ENCODE results near the gene OPCML. TPM values are rescaled to one million over a fixed set of nuclear protein-coding genes. Genes with fewer than 3 reads are reported as not detected.

The OPCML gene
- total RNA-seq, 1 experiment from 2014 or later, result 0.94 TPM

GRCh38 chr11:132734217-132734616 is 798.1 kb downstream of the OPCML start:
- H4K20me1 ChIP-seq (ENCODE audit: control insufficient read depth, insufficient read depth, insufficient read length), result no peaks in the 10 kb centered on the region
- H3K79me1 ChIP-seq (ENCODE audit: insufficient read depth, low read depth, low read length, poor library complexity, severe bottlenecking), result no peaks in the 10 kb centered on the region
- no peak overlapping the region for H2BK120ac ChIP-seq (ENCODE audit: low read depth, low read length, poor library complexity, severe bottlenecking)
- no peak overlapping the region for H4K8ac ChIP-seq (replicated peaks; ENCODE audit: insufficient read length, low read depth, low read length)
- no peak overlapping the region for H2BK12ac ChIP-seq (ENCODE audit: insufficient read length, low read depth, low read length)
- H3K27me3 ChIP-seq (ENCODE audit: insufficient read depth, low read length), result no peaks in the 10 kb centered on the region
- TF ChIP-seq, protein P1, sequence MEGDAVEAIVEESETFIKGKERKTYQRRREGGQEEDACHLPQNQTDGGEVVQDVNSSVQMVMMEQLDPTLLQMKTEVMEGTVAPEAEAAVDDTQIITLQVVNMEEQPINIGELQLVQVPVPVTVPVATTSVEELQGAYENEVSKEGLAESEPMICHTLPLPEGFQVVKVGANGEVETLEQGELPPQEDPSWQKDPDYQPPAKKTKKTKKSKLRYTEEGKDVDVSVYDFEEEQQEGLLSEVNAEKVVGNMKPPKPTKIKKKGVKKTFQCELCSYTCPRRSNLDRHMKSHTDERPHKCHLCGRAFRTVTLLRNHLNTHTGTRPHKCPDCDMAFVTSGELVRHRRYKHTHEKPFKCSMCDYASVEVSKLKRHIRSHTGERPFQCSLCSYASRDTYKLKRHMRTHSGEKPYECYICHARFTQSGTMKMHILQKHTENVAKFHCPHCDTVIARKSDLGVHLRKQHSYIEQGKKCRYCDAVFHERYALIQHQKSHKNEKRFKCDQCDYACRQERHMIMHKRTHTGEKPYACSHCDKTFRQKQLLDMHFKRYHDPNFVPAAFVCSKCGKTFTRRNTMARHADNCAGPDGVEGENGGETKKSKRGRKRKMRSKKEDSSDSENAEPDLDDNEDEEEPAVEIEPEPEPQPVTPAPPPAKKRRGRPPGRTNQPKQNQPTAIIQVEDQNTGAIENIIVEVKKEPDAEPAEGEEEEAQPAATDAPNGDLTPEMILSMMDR (conservative IDR thresholded peaks at IDR 0.05), result no peak
- H4K5ac ChIP-seq (ENCODE audit: insufficient read length, low read depth, low read length), result no peak overlapping the region
- H3K14ac ChIP-seq (ENCODE audit: insufficient read depth, low read length), result no peak overlapping the region
- no peak overlapping the region for H3K4me2 ChIP-seq (ENCODE audit: insufficient read depth, insufficient read length, low read length)
- no peaks in the 10 kb centered on the region for H3K4me1 ChIP-seq (ENCODE audit: insufficient read depth, low read length)
- no peak overlapping the region for H3T11ph ChIP-seq (ENCODE audit: low read length)
- peaks cover 0 to 3% of the 10 kb centered on the region in 2 experiments; a peak in 1 of 5 replicates for H3K9me3 Mint-ChIP-seq
- H3K4me3 Mint-ChIP-seq, result no peak overlapping the region
- H2AFZ ChIP-seq (ENCODE audit: low read length), result no peak overlapping the region
- no peak overlapping the region for H2BK15ac ChIP-seq (ENCODE audit: low read depth, low read length)
- no peak overlapping the region for H3K23ac ChIP-seq (ENCODE audit: insufficient read length, low read depth, low read length)
- H2AK5ac ChIP-seq (ENCODE audit: insufficient read length, low read length), result no peak overlapping the region
- no peak overlapping the region for H2BK20ac ChIP-seq (ENCODE audit: low read depth, low read length, poor library complexity, severe bottlenecking)
- H3K23me2 ChIP-seq (ENCODE audit: insufficient read length, low read depth, low read length, poor library complexity, severe bottlenecking), result no peaks in the 10 kb centered on the region
- no peaks in the 10 kb centered on the region for H3K79me2 ChIP-seq (ENCODE audit: insufficient read depth, low read length)
- H3K9ac ChIP-seq (ENCODE audit: extremely low read depth, insufficient read length, low read length), result no peak overlapping the region
- H3K27ac Mint-ChIP-seq, result no peak overlapping the region
- H3K4me1 Mint-ChIP-seq, result peaks cover 5% of the 10 kb centered on the region in 2 experiments
- H3K27me3 Mint-ChIP-seq (ENCODE audit: low read depth), result no peaks in the 10 kb centered on the region; the same call in 1 of the 2 replicates
- WGBS (ENCODE audit: extremely low coverage, insufficient read length, low lambda C conversion rate), result no CpG with 5 or more reads among the region's 2 CpGs
- H3K56ac ChIP-seq (ENCODE audit: insufficient read length, low read depth, low read length), result no peak overlapping the region
- no peak overlapping the region for H3K18ac ChIP-seq (ENCODE audit: insufficient read length, low read depth, low read length)
- no peak overlapping the region for H3K4ac ChIP-seq (ENCODE audit: low read depth, low read length)
- no peaks in the 10 kb centered on the region for H3K9me3 ChIP-seq (ENCODE audit: control insufficient read depth, low read depth, low read length)
- H3K36me3 Mint-ChIP-seq (ENCODE audit: insufficient read depth in 1 of 3, low read depth in 3 of 3), result no peaks in the 10 kb centered on the region
- H2BK5ac ChIP-seq (ENCODE audit: insufficient read length, low read length), result no peak overlapping the region
- no peak overlapping the region for H3K27ac ChIP-seq (ENCODE audit: insufficient read length, low read depth, low read length)
- no peak overlapping the region for H4K91ac ChIP-seq (ENCODE audit: insufficient read length, low read depth, low read length)
- no peak for DNase-seq

Data from H9 (cell line).